ENCODE data around the gene SDC4. TPM values are rescaled to one million over a fixed set of nuclear protein-coding genes. Genes with fewer than 3 reads are reported as not detected.

The SDC4 gene
- total and polyA plus RNA-seq, 9 of the 15 experiments (the other 6 are each of a cell fraction or from before 2014, with no cell fraction given): 2.1 to 10.7 (median 6.3) TPM

DNA sequence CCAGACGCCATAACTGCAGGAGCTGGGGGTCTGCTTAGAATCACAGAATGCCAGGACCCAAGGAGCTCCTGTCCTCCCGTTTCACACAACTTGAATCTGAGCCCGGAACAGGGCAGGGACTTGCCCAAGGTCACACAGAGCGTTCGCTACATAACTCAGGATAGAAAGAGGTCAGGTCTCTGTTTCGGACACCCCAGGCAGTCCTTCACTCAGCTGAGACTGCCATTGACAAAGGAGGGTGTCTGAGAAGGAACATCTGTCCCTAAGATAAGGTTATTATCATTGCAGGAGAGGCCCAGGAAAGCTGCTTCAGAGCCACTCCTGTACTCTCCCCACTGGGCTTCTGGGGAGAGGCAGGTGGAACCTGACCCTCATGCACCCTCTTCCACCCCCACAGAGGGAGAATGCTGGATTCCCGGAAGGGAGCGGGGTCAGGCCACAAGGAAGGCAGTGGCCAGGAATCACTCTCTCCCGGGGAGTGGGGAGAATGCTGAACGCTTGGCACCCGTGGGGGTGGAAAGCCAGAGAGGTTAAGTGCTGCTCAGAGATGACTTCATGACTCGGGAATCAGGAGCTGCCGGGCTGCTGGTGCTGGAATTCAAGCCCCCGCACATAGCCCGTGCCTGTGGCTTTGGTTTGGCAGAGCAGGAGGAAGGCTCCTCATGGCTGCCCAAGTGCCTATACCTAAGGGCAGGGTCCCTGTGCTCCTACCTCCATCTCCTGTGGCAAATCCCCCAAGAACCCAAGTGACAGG, 10.7 kb downstream of the SDC4 start (continued):
- TF ChIP-seq FOXA1 (IDR thresholded peaks at IDR 0.05; ENCODE audit: borderline replicate concordance) (no peak), NCOA6 (IDR thresholded peaks at IDR 0.05) (no peak), TCF7 (IDR thresholded peaks at IDR 0.05; ENCODE audit: borderline replicate concordance) (no peak), ZNF766 (CRISPR knock-in tag; conservative IDR thresholded peaks at IDR 0.05) (no peak), ETV5 (CRISPR knock-in tag; IDR thresholded peaks at IDR 0.05; ENCODE audit: low read depth) (0 out of 2 replicates have a peak, but pooled peaks have one; percentile 23), ATF7 (IDR thresholded peaks at IDR 0.05) (peak; percentile 51), ADNP (tag; IDR thresholded peaks at IDR 0.05) (no peak), CXXC5 (CRISPR knock-in tag; IDR thresholded peaks at IDR 0.05) (peak; percentile 50)
- TF ChIP-seq, protein P1, sequence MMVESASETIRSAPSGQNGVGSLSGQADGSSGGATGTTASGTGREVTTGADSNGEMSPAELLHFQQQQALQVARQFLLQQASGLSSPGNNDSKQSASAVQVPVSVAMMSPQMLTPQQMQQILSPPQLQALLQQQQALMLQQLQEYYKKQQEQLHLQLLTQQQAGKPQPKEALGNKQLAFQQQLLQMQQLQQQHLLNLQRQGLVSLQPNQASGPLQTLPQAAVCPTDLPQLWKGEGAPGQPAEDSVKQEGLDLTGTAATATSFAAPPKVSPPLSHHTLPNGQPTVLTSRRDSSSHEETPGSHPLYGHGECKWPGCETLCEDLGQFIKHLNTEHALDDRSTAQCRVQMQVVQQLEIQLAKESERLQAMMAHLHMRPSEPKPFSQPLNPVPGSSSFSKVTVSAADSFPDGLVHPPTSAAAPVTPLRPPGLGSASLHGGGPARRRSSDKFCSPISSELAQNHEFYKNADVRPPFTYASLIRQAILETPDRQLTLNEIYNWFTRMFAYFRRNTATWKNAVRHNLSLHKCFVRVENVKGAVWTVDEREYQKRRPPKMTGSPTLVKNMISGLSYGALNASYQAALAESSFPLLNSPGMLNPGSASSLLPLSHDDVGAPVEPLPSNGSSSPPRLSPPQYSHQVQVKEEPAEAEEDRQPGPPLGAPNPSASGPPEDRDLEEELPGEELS (CRISPR knock-in tag; IDR thresholded peaks at IDR 0.05; ENCODE audit: borderline replicate concordance): no peak
- TF ChIP-seq, protein P2, sequence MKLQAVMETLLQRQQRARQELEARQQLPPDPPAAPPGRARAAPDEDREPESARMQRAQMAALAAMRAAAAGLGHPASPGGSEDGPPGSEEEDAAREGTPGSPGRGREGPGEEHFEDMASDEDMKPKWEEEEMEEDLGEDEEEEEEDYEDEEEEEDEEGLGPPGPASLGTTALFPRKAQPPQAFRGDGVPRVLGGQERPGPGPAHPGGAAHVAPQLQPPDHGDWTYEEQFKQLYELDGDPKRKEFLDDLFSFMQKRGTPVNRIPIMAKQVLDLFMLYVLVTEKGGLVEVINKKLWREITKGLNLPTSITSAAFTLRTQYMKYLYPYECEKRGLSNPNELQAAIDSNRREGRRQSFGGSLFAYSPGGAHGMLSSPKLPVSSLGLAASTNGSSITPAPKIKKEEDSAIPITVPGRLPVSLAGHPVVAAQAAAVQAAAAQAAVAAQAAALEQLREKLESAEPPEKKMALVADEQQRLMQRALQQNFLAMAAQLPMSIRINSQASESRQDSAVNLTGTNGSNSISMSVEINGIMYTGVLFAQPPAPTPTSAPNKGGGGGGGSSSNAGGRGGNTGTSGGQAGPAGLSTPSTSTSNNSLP (IDR thresholded peaks at IDR 0.05; ENCODE audit: borderline replicate concordance, low read depth, low read length): no peak
- TF ChIP-seq, protein P3, sequence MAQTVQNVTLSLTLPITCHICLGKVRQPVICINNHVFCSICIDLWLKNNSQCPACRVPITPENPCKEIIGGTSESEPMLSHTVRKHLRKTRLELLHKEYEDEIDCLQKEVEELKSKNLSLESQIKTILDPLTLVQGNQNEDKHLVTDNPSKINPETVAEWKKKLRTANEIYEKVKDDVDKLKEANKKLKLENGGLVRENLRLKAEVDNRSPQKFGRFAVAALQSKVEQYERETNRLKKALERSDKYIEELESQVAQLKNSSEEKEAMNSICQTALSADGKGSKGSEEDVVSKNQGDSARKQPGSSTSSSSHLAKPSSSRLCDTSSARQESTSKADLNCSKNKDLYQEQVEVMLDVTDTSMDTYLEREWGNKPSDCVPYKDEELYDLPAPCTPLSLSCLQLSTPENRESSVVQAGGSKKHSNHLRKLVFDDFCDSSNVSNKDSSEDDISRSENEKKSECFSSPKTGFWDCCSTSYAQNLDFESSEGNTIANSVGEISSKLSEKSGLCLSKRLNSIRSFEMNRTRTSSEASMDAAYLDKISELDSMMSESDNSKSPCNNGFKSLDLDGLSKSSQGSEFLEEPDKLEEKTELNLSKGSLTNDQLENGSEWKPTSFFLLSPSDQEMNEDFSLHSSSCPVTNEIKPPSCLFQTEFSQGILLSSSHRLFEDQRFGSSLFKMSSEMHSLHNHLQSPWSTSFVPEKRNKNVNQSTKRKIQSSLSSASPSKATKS (CRISPR knock-in tag; IDR thresholded peaks at IDR 0.05): no peak
- TF ChIP-seq, protein P4, sequence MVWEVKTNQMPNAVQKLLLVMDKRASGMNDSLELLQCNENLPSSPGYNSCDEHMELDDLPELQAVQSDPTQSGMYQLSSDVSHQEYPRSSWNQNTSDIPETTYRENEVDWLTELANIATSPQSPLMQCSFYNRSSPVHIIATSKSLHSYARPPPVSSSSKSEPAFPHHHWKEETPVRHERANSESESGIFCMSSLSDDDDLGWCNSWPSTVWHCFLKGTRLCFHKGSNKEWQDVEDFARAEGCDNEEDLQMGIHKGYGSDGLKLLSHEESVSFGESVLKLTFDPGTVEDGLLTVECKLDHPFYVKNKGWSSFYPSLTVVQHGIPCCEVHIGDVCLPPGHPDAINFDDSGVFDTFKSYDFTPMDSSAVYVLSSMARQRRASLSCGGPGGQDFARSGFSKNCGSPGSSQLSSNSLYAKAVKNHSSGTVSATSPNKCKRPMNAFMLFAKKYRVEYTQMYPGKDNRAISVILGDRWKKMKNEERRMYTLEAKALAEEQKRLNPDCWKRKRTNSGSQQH (CRISPR knock-in tag; IDR thresholded peaks at IDR 0.05): no peak

Data from K562 (cell line).